ENCODE data around the gene C10orf67.
"Not testable (repeated sequence)": the region's sequence is repeated elsewhere in the genome, so short reads cannot be mapped to it uniquely, and the experiment has no call there.

C10orf67 gene

DNA sequence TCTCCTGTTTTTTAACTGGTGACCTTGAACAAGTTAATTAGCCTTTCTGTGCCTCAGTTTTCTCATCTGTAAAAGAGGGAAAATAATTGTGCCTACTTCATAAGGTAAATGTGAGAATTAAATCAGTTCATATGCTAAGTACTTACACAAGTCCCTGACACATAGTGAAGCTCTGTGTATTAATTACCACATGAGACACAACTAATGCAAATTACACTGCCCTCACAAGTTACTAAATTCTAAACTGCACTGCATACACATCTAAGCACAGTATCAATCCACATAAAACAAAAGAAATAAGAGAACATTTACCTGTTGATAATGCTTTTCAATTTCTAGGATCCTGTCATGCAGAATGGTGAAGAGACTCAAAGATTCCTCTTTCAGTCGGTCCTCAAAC, 22.5 kb downstream of the C10orf67 start:
- DNase-seq = no peak

DNA sequence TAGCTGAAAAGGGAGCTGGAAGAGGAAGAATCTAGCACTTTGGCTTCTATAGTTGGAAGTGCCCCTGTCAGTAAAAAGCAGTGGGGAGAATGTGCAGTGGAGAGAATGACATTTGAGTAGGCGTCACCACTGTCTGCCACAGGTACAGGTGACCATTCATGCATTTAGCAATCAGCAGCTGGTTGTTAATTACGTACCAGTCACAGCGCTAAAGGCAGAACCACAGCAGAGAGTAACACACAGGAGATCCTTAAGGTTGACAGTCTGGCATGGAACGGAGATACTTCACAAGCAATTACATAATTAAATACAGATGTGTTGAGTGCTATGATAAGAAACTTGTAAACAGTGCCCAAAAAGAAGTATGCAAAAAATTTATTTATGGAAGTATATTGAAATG, 24.8 kb downstream of the C10orf67 start:
- DNase-seq = no peak

DNA sequence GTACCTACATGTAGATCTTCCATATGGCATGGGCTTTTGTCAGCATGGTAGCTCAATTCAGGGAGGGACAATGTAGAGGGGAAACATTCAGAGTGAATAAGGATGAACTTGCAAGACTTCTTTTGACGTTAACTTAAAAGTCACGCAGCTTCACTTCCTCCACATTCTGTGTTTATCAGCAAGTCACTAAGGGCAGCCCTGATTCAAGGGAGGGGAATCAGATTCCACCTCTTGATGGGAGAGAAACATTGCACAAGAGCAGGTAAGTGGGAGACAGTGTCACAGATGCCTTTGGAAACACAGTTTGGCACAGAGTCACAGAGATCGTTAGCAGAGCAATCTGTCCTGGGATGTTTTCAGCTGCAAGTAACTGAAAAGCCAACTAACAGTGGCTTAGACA, 26.2 kb downstream of the C10orf67 start:
- DNase-seq = no peak

DNA sequence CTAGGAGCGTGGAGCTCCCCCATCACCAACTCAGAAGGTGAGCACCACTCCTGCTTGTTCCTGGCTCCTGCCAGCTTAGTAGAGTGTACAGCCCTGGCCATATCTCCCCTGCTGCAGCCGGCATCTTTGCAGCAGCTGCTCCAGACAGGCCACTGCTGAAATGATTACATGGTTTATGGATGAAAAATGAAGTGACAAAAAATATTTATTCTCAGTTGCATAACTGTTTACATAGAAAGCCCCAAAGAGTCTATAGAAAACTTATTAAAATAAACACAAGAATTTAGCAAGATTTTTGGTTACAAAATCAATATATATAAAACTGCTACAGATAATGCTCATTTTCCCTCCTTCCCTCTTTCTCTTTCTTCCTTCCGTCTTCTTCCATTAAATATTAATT, 27.2 kb downstream of the C10orf67 start:
- no peak for DNase-seq

DNA sequence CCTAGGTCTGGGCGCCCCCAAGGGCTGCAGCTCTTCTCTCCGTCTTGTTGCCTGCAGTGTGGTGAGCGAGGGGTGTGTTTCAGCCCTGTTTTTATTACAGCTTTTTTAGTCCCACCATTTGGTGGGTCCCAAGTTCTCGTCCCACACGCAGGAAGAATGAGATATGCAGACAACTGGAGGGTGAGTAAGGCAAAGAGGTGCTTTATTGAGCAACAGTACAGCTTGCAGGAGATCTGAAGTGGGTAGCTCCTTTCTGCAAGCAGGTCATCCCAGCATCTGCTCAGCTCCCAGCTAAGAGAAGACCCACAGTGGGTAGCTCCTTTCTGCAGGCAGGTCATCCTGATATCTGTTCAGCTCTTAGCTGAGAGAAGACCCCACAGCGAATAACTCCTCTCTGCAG, 28.2 kb downstream of the C10orf67 start:
- DNase-seq = no peak

DNA sequence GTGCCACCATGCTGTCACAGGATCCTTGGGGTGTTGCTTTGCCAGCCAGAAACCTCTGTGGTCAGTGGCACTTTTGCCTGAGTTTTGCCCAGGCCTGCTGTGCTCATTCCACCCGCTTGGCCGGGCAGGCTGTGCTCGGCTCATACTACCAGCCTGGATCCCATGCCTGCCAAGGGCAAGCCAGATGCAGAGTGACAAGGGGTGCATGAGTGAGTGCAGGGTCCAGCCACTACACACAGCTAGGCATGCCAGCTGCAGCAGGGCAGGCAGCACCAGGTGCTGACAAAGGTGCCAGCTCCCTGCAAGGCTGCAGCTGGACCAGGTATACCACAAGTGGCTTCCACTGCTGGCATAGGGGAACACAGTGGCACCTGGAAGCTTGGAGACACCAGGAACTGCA, 28.6 kb downstream of the C10orf67 start:
- DNase-seq = no peak

DNA sequence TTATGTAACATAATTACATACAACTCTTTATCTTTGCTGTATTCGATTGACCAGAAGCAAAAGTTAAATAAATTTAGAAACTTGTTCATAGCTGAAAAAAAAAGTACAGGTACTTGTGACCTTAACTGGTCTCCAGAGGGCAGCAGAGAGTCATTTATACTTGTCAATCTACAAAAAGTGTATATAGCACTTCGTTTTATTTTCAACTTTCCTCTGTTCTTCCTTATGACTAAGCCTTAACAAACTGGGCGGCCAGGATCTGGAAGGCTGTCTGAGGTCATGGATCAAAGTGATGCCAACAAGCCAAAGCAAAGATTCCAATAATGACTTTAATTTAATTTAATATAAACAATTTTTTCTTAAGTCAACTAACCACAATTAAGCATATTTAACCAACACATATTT, 29.8 kb downstream of the C10orf67 start:
- DNase-seq = no peak

DNA sequence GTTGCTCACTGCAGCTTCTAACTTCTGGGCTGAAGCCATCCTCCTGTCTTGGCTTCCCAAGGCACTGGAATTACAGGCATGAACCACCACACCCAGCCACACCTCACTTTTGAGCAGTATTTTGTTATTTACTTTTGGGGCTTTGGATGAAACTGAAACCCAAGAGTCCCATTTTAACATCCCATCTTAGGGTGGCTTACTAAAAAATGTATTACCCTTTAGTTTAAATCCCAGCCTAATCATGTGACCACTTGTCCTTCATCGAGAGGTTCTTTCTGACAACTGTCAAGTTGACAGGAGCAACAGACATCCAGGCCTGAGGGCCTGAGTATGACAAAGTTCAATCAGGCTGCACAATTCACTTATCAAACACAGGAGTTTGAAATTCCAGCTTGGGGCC, 33.6 kb downstream of the C10orf67 start:
- DNase-seq = no peak

DNA sequence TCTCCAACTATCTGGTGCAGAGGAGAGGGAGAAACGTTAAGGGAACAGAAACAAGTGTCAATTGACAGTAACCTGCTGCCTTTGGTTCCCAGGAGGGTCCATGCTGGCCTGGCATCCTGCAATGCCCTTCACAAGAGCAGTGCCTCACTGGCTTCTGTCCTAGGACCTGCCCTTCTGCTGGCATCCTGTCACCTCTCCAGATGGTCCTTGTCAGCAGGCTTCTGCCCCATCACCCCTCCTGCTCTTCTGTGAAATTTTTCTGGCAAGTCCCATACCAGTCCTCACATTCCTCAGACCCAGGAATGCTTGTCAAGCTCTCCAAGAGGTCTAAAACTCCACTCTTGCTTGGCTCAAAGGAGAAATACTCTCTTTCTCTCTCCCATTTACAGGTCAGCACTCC, 34.2 kb downstream of the C10orf67 start:
- DNase-seq = no peak

DNA sequence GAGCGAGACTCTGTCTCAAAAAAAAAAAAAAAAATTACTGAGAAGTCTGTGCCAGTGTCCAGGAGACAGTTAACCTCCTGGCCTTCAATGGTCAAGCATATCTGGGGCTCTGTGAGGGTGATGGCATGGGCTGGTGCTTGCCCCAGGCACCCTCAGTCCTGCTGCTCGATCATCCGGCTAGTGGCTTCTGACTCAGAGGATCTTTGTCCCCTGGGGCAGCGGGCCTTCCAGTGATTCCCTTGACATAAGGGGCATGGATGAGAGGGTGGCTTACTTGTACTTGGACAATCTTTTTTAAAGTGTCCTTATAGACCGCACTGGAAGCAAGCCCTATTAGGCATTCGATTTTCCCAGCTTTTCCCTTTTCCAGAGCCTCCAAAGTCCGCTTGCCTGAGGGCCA, 44.6 kb downstream of the C10orf67 start:
- not testable (repeated sequence) for DNase-seq

DNA sequence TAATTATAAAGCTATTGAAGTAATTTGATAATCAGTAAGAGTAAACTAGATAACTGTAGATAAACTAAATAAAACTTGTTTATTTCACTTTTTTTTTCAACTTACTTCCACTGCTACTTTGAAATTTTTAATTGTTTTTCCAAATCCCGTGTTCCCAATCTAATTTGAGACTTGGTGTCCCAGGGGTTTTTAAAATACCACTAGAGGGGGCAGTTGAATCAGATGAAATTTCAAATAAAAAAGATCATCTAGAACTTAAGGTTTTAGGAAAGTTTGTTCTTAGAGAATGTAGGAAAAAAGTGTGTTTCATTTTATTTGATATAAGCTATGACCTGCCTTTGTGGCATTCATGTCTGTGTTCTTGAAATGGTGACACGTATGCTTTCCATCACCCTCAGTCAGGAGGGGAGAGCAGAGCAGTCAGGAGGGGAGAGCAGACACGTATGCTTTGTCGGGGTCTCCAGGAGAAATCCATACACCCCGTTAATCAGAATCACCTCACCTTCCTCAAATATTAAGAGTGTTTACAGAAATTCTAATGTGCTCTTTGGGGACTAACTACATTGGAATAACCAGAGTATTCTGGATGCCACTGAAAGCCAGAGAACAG, 49.9 kb downstream of the C10orf67 start:
- no peak for DNase-seq

DNA sequence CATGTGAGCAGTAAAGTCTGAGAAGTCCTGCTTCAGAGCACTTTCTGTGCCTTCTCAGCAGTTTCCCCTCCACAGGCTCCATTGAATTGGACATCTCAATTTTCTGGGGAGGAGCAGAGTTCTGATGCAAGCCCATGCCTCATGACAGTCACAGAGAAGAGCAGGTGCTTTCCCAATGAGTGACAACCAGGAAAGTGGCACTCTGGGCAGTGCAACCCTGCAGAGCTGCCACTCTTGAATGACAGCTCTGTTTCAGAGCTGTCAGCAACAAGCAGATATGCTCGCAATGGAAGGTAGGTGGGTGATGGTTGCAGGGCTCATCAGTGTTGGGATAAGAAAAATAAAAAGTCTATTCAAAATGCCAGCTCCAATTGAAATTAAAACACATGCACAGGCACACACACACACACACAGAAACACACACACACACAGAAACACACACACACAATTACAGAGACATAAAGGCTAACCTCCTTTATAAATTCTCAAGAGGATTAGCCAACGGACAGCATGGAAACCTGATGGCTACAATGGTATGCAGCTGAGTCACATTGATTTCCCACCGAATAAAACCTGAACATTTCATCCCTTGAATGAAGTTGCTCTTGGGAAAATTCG, 50.5 kb downstream of the C10orf67 start:
- DNase-seq = no peak

DNA sequence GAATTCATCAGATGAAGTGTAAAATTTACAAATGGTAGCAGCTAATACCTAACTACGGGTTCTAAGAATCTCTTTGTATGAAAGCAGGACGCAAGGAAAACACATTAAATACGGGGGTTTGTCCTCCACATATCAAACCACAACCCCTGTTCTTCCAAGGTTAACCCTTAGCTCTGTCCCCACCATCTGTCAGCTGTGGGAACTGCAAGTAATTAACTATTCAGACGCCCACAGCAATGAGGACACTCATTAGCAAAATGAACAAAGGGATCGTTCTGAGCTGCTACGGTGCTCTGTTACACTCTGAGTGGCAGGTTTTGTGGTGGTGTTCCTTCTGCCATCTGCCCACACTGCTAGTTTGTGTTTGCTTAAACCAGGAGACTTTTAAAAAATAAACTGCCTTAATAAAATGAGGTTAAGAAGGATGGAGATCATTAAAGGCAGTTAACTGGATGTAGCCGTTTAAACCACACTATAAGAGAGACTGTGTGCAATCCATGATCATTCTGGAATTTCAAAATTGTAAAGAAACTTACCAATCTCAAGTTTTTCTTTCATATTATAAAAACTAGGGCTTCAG, 51.4 kb downstream of the C10orf67 start:
- no peak for DNase-seq

DNA sequence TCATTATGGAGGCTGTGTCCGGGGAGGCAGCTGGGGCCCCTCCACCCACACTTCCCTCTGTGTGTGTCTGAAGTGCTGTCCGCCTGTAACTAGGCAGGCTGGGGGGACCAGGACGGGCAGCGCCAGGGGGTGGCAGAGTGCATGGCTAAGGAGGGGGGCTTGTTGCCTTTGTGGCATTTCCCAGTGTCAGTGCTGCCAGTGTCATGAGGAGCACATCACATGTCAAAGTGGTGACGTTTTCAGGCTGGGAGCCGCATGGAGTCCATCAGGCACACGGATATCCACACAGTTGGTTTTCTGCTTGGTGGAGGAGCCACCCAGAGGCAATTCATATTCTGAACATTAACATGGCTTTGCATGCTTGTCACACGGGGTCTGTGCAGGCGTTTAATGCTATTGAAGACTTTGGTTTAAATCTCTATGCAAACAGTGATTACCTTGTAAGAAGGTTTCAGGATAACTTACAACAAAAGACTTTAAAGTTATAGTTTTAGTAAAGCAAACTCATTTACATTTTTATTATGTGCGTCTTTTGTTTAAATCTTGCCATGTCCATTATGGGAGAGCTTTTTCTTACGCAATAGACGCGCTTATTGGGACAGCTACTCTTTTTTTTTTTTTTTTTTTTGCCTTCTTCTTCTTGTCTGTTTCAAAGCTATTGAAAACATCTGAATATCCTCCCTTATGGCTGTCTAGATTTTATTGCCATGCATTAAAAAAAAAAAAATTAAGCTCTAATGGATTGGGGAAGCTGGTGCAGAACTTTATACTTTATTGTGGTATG, 52.9 kb downstream of the C10orf67 start:
- no peak for DNase-seq

DNA sequence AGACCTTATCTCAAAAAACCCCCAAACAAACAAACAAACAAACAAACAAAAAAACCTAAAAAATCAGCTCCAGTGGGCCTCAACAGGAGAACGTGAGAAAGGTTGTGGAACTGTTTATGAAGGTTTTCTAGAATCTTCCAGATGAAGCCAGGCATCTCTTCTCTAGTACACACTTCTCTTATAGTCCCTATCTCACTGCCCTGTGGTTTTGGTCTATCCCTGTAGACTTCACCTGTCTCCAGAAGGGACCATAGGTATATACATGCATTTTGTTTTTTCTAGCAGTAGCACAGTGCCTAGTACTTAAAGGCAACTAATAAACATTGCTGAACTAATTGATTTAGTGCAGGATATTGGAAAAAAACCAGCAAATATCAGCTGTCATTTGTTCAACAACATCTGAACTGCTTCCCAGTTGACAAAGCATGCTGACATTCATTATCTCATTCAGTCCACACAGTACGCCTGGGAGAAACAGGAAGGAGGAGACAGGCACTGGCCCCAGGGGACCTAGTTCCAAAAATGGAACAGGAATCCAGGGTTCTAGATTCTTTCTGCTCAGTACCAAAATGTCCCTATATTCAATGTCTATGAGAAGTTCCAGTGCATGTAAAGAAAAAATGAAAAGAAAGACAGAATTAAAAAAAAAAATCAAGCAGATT, 59.8 kb downstream of the C10orf67 start:
- no peak for DNase-seq

DNA sequence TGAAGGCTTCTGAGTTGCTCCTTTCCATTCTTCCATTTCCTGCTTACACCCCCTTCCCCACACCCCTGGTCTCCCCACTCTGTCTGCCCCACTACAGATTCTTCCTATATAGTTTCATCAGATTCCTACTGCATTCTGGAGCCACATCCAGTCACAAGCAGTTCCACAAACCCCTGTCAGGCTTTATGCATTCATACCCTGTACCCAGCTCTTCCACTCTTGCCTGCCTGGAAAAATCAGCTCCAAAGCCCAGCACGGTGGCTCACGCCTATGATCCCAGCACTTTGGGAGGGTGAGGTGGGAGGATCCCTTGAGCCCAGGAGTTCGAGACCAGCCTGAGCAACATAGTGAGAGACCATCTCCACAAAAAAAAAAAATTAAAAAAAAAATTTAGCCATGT, 60.4 kb downstream of the C10orf67 start:
- no peak for DNase-seq

DNA sequence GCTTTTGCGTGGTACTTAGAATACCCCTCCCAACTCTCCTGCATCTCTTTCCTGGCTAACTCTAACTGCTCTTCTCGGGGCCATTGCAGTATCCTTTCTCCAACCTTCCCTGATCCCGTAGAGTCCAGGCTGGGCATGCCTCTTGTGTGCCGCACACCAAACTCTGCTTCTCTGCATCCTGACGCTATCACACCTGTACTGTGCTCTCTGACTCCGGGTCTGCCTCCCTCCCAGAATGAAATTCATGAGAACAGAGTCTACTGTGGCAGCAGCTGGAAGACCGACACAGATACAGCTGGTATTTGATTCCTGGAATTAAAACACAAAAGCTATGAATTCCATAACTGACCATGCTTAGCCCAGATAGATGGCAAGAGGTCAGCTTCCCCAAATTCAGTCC, 60.9 kb downstream of the C10orf67 start:
- DNase-seq = no peak

DNA sequence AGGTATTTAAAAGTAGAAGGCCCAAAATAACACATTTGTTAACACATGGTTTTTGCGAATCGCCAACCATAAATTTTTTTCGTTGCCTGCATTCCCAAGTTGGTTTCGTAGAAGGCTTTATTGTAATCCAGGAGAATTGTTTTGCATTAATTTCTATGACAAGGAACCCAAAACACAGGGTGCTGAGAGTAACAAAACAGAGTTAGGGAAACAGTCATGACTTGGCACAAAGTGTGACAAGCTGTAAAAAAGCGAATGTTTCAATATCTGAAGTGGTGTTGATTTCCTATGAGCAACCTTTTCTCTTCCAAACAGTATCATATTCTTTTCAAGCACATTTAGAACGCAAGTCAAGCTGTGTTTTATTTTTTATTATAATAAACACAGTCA, 63.6 kb downstream of the C10orf67 start:
- DNase-seq = no peak

DNA sequence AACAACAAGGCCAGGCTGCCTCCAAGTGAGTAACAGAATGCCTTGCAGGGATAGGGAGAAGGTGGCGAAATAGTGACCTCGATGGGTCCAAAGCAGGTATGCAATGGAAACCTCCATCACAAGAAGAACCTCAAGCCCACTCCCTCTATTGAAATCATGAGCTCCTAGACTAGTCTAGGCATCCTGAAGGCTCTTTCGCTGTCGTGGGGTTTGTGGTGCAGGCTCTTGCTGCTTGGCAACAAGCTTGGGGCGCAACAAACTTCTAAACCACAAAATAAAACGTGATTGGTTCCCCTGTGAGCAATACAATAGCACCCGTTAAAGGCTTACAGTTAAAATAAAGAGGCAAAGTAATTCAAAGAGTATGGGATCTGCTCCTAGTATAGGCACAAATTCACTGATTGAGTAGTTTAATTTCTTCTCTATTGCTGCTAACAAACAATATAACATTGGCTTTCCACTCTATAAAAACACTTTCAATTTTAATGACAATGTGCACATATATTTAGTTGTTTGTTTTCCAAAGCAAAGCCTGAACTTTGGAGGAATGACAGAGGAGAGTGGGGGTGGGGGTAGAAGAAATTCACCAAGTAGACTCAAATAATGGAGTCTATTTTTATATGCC, 64.1 kb downstream of the C10orf67 start:
- DNase-seq = no peak

DNA sequence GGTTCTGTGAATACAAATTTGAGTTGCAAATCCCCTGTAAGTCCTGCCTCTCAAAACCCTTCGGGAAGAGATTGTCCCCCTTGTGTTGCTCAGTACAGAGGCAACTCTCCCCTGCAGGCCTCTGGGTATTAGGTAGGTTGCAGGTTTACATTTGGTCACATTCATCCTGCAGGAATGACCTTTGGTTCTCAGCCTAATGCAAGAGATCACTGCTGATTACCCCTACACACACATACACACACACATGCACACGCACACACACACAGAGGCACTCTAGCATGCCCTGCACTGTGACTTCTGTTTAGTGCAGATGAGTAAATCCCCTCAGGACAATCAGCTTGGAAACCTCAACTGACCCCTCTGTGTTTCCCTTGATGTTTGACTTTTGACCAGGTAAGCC, 69.2 kb downstream of the C10orf67 start:
- DNase-seq = no peak

DNA sequence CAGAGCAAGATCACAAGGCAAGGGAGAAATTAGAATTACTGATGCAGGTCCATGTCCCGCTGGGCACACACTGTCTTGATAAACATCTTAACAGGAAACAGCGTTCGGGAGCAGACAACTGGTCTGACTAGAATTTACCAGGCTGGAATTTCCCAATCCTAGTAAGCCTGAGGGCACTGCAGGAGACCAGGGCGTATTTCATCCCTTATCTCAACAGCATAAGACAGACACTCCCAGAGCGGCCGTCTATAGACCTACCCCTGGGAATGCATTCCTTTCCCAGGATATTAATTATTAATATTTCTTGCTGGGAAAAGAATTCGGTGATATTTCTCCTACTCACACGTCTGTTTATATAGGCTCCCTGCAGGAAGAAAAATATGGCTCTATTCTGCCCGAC, 70.4 kb downstream of the C10orf67 start:
- DNase-seq = not testable (repeated sequence)

DNA sequence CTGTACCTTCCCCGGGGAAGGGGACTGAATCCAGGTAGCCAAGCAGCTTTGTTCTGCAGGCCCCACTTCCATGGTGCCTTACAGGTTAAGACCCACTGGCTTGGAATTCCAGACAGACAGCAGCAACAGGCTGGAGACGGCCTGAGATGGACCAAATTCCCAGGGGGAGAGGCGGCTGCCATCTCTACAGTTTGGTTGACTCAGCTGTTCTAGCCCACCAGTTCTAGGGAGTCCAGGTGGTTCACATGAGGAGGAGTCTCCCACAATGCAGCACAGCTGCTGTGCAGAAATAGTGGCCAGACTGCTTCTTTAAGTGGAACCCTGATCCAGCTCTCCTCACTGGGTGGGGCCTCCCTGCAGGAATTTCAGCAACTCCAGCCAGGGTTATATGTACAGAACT, 74.1 kb downstream of the C10orf67 start:
- no peak for DNase-seq

Data from activated CD8-positive, alpha-beta memory T cell treated with anti-CD3 and anti-CD28 coated beads for 24 hours (primary cell).